Measurements from ENCODE around the gene STK11IP. TPM values are rescaled to one million over a fixed set of nuclear protein-coding genes. Genes with fewer than 3 reads are reported as not detected.
"Not testable (repeated sequence)": the region's sequence is repeated elsewhere in the genome, so short reads cannot be mapped to it uniquely, and the experiment has no call there.

The STK11IP gene
- total RNA-seq, 3 donors from 2014 or later = 34.6 to 42.0 (median 39.6) TPM

DNA sequence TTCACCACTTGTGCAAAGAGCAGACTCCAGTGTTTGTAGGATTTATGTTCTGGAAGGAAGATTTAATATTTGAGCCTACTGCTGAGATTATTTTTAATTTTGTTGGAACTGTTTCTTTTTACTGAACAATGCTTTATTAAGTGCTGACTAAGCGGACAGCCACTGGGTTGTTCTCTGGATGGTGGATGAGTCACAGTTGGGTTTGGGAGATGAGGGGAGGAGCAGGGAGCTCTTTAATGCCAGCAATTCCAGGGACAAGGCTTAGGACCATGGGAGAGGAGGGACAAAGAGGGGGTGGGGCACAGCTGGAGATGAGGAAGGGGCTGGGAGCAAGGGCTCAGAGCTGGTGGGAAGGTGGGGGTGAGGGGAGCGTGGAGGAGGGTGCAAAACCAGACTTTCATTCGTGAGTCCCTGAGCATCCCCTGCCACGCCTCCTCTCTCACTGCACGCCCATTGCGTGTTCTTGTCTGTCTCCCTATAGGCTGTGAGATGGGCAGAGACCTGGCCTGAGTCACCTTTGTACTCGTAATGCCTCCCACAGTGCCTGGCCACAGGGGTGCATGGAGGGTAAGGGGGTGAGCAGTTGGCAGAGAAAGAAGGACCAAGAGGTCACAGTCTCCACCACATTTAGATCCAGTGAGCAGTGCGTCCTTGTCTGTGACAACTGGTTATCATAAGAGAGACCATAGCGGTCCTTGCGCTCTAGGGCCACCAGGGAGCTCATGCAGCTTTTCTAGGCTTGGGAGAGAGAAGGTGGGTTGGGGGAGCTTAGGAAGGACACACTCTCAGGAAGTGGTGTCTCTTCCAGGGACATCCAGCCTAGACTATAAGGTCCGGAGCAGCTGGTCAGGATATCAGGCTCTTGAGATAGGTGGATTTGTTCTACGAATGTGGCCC, 48.2 kb downstream of the STK11IP start:
- intact Hi-C loops (cut with DNase I, micrococcal nuclease) = no loop called here
- no peaks in the 10 kb centered on the region for H3K36me3 ChIP-seq (ENCODE audit: low read depth)
- H3K4me1 ChIP-seq (ENCODE audit: low read depth) = peaks cover 3% of the 10 kb centered on the region
- ATAC-seq (no peak), DNase-seq (no peak)
- no peak overlapping the region for H3K4me3 ChIP-seq
- no peak for TF ChIP-seq CTCF (IDR thresholded peaks at IDR 0.05)
- H3K9me3 ChIP-seq = no peaks in the 10 kb centered on the region

- ATAC-seq = no peak
- Histone ChIP-seq H3K4me1 (ENCODE audit: low read depth) (no peaks in the 10 kb centered on the region), H3K9me3 (no peaks in the 10 kb centered on the region), H3K4me3 (no peak overlapping the region), H3K36me3 (ENCODE audit: low read depth) (no peaks in the 10 kb centered on the region)
- TF ChIP-seq CTCF (IDR thresholded peaks at IDR 0.05) = no peak
- intact Hi-C loops (cut with DNase I, micrococcal nuclease) = no loop called here
- DNase-seq = no peak
These were observed 50.5 kb downstream of the STK11IP start for GRCh38 chr2:219648176-219648575.

DNA sequence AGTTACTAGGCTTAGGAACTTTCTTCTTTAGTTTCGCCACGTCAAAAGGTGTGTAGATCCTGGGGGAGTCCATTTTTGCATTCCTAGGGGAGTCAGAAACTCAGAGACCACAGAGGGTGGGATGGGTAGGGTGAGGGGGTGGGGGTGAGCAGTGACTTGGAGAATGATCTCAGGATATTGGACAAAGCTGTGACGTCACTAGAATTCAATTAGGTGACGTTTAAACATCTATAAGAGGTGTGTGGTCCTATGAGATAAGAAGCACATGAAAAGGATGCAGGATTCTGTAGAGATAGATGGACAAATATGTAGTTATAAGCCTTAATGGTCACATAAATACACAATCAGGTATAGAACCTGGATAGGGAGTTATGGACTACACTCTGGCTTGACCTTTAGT, 51.3 kb downstream of the STK11IP start:
- Histone ChIP-seq H3K4me3 (no peak overlapping the region), H3K36me3 (ENCODE audit: low read depth) (no peaks in the 10 kb centered on the region), H3K4me1 (ENCODE audit: low read depth) (no peaks in the 10 kb centered on the region), H3K9me3 (no peaks in the 10 kb centered on the region)
- intact Hi-C loops (cut with DNase I, micrococcal nuclease) = no loop called here
- DNase-seq = no peak
- no peak for ATAC-seq
- no peak for TF ChIP-seq CTCF (IDR thresholded peaks at IDR 0.05)

GRCh38 chr2:219650426-219651248, 53.0 kb downstream of the STK11IP start:
- intact Hi-C loops (cut with DNase I, micrococcal nuclease) = no loop called here
- Histone ChIP-seq H3K4me1 (ENCODE audit: low read depth) (no peaks in the 10 kb centered on the region), H3K9me3 (no peaks in the 10 kb centered on the region), H3K36me3 (ENCODE audit: low read depth) (no peaks in the 10 kb centered on the region), H3K4me3 (no peak overlapping the region)
- DNase-seq (no peak), ATAC-seq (no peak)
- no peak for TF ChIP-seq CTCF (IDR thresholded peaks at IDR 0.05)

- ATAC-seq; H3K9me3 ChIP-seq; H3K4me1 ChIP-seq (ENCODE audit: low read depth); DNase-seq; H3K4me3 ChIP-seq; H3K36me3 ChIP-seq (ENCODE audit: low read depth); intact Hi-C loops (cut with DNase I, micrococcal nuclease): not testable (repeated sequence)
These were observed 54.0 kb downstream of the STK11IP start for GRCh38 chr2:219651656-219652055.

DNA sequence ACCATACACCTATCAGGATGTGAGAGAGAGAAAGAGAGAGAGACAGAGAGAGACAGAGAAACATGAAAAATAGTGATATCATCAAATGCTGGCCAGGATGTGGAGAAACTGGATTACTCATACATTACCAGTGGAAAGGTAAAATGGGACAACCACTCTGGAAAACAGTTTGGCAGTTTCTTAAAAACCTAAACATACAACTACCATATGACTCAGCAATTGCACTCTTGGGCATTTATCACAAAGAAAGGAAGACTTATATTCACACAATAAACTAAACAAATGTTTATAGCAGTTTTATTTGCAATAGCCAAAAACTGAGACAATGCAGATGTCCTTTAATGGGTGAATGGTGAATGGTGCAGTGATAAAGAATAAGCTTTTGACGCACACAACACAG, 58.9 kb downstream of the STK11IP start:
- ATAC-seq = no peak
- Histone ChIP-seq H3K4me1 (ENCODE audit: low read depth) (no peaks in the 10 kb centered on the region), H3K9me3 (peaks cover 3% of the 10 kb centered on the region), H3K4me3 (no peak overlapping the region), H3K36me3 (ENCODE audit: low read depth) (no peaks in the 10 kb centered on the region)
- DNase-seq = no peak
- no peak for TF ChIP-seq CTCF (IDR thresholded peaks at IDR 0.05)
- intact Hi-C loops (cut with DNase I, micrococcal nuclease) = no loop called here
